ENCODE results near the gene TRAF3IP1. TPM values are rescaled to one million over a fixed set of nuclear protein-coding genes. Genes with fewer than 3 reads are reported as not detected.
"Not testable (repeated sequence)": the region's sequence is repeated elsewhere in the genome, so short reads cannot be mapped to it uniquely, and the experiment has no call there.

The TRAF3IP1 gene
- polyA plus RNA-seq, 10 donors: 5.5 to 11.7 (median 8.3) TPM

DNA sequence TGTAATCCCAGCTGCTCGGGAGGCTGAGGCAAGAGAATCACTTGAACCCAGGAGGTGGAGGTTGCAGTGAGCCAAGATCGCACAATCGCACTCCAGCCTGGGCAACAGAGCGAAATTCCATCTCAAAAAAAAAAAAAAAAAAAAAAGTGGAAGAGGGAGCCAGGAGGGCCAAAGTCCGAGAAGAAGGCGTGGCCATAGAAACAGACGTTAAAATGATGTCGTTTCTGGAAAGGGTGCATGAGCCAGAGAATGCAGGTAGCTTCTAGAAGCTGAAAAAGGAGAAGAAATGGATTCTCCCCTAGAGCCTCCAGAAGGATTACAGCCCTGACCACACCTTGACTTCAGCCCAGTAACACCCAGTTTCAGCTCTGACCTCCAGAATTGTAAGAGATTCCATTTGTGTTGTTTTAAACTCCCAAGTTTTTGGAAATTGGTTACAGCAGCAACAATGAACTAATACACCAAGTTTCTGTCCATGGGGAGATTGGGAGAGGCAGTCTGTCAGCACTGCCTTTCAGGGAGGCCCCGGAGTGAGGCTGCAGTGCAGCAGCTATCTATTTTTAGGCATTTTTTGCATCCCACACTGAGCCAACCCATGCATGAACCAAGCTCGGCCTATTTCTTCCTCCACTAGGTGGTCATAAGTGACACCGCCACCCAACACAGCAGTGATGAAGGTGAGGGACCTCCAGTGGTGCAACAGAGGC is 14.2 kb upstream of the TRAF3IP1 start:
- DNase-seq: no peak

DNA sequence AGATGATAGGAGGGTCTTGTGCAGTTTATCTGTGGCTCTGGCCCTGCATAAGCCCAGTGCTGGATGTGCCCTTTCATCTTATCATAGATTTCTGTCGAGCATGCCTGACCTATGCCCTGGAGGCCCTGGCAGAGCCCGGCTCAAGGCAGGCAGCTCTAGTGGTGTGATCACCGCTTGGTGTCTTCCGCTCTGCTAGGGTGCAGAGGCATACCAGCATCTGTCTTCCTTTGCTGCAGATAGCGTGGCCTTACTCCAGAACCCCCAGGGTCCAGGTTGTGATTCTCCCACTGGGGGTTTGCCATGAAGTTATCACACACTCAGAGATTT is 13.7 kb upstream of the TRAF3IP1 start:
- DNase-seq: no peak

DNA sequence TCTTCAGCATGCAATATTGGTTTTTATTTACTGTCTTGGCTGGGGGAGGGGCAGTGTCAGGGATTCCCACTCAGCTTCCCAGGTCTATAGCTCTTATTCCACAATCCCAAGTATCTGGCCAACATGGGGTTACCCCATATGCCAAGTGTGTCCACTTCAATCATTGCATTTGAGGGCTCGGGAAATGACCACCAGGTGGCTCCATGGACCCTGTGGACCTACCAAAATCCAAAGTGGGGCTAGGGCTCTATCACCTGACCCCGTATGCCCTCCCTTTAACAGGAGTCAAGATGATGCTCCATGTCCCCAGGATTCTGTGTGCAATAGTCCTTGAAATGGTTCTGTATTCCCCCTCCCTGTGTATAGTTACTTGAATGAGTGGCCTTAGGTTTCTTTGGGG is 12.1 kb upstream of the TRAF3IP1 start:
- no peak for DNase-seq

GRCh38 chr2:238310721-238311120 is 9.6 kb upstream of the TRAF3IP1 start:
- not testable (repeated sequence) for DNase-seq

DNA sequence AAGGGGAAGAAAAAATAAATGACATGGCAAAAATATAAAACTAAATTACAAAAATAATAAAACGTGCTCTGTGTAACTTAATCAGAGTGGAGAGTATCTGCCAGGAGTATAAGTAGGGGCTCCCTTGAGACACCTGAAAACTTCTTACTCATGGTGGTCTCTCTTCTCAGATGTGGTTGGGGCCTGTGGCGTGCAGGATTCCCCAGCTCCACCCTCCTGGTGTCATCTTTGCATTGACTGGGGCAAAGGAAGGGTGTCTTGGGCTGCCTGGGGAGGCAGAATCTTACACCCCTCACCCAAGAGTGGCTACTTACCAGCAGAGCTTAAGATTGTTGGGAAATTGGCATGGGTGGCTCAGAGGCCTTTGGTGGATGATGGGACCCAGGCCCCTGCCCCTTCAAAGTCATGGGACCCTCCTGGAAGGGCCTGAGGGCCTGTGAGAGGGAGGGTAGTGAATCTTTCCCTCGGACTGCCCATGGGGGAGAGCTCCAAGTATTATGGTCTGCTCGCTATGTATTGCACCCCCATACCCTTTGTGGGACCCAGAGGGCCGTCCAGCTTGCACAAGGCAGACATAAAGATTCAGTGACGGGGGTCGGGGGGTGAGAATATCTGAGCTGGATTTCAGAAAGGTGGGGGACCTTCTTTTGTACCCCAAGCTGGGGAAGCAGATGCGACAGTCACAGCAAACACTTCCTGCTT is 6.9 kb upstream of the TRAF3IP1 start:
- DNase-seq: no peak

GRCh38 chr2:238313991-238314350 is 6.3 kb upstream of the TRAF3IP1 start:
- no peak for DNase-seq

- no peak for DNase-seq
Observed at GRCh38 chr2:238314576-238314975, 5.7 kb upstream of the TRAF3IP1 start.

DNA sequence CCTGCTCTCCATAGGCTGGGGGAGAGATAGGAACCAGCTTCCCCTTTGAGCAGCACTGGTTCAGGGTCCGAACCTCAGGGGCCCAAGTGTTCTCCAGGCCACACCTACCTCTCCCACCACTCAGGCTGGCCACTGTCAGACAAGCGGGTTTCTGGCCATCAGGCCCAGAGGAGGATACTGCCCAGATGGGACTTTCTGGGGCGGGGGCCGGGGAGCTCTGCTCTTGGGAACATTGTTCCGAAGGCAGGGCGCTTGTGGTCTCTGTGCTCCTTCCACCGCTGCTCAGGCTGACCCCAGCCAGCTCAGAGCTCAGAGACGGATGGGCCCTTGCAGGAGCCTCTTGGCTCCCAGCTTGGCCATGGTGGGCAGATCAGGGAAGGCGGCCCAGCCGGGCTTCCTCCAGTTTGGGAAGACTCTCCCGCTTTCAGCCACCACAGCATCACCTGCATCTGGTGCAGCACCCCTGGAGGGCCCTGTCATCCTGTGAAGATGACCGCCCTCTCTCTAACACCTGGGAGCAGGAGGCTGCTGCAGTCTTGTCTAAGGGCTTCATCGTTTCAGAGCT is 5.2 kb upstream of the TRAF3IP1 start:
- no peak for DNase-seq

GRCh38 chr2:238320648-238321281 is 447 bp downstream of the TRAF3IP1 start:
- peak in 1 of 3 donors; percentile 28 for DNase-seq

- no peak for DNase-seq
Observed at GRCh38 chr2:238321467-238321866, 1.1 kb downstream of the TRAF3IP1 start.

- no peak for DNase-seq
Observed at GRCh38 chr2:238322001-238322411, 1.7 kb downstream of the TRAF3IP1 start.

GRCh38 chr2:238324248-238324647 is 3.9 kb downstream of the TRAF3IP1 start:
- DNase-seq: not testable (repeated sequence)

- DNase-seq: no peak
Observed at GRCh38 chr2:238325694-238326093, 5.4 kb downstream of the TRAF3IP1 start.

GRCh38 chr2:238326801-238327365 is 6.6 kb downstream of the TRAF3IP1 start:
- DNase-seq: no peak

GRCh38 chr2:238327751-238328150 is 7.4 kb downstream of the TRAF3IP1 start:
- no peak for DNase-seq

DNA sequence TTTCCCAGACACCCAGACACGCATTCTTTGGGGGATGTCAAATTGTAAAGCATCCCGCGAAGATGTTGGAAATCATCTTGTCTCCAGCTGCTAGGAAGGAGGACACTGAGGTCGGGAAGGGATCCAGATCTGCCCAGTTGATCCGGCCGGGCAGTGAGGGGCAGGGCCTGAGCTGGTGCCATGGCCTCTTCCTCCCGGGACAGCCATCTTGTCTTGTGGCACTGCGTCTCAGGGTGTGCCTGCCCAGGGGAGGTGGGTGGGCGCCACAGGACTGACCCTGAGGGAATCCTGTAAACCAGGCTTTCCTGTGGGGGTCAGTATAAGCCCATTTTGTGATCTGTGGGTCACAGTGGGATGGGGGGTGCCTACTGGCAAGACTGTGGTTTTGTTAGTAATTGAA is 10.1 kb downstream of the TRAF3IP1 start:
- no peak for DNase-seq

DNA sequence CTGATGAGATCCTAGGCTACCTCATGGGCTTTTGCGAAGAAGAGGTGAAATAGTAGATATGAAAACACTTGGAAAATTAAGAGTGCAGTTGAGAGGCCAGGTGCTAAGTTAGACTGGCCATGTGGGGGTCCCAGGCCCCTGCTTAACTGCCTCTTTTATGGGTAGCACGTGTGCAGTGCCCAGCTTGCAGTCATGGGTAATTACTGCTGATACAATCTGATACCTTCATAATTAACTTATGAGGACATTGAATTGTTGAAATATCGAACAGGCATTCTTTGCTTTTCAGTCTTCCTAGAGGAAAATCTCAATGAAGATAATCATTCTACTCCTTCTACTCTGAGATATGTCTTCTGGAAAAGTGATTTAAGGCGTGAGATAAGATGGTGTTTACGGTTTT is 11.6 kb downstream of the TRAF3IP1 start:
- DNase-seq: no peak

DNA sequence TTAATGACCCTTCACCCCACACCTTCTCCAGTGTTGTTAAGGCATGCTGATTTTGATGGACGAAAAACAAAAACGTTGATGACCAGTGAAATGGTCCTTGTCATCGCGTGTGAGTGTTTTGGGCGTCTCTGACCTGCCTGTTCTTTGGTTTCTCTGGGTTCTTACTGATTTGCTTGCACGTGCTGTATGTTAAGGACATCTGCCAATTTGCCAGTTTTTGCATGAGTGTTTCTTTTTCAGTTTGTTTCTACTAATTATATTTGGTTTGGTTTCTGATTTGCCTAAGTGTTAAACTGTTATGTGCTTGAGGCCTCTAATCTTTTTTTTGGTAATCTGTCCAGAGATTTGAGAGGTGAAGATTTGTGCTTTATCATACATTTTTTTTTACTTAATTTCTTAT is 14.6 kb downstream of the TRAF3IP1 start:
- no peak for DNase-seq

DNA sequence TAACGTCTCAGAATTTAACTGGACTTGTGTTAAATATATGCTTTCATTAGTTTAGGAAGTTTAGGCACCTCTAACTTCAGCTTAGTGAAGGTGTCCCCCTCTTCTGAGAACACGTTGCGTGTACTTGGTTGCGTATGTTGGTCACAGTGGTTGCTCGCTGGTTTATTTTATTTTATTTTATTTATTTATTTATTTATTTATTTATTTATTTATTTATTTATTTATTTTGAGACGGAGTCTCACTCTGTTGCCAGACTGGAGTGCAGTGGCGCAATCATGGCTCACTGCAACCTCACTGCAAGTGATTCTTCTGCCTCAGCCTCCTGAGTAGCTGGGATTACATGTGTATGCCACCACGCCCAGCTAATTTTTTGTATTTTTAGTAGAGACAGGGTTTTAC is 15.3 kb downstream of the TRAF3IP1 start:
- not testable (repeated sequence) for DNase-seq

DNA sequence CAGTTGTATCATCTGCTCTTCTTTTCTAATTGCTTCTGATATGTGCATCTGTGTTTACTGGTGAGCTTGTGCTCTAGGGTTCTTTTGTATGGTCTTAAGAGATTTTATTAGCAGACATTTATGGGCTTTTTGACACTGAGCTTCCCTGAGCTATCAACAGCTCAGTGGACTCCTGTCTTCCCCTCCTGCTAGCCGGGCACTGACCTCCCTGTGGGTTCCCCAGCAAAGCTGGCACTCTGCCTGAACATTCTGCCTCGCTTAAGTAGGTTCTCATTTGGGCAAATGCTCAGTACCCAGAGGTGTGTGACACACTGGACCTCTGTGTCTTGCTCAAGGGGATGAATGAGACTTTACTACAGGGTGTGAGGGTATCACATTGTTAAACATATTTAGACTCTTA is 15.8 kb downstream of the TRAF3IP1 start:
- no peak for DNase-seq

GRCh38 chr2:238336793-238337444 is 16.6 kb downstream of the TRAF3IP1 start:
- DNase-seq: no peak

GRCh38 chr2:238337846-238338245 is 17.5 kb downstream of the TRAF3IP1 start:
- no peak for DNase-seq

Data from muscle of back (tissue), 11 donors.